Neural progenitor cell (in vitro differentiated cells): ENCODE measurements around the gene PGC. TPM values are rescaled to one million over a fixed set of nuclear protein-coding genes. Genes with fewer than 3 reads are reported as not detected.

Experiments used
- DNase-seq: peaks from one replicate; pipeline ENCODE4 v3.0.0-alpha.2; 2016; ENCODE audit warnings: low spot score
- H2AFZ ChIP-seq: fragments of 200-600 bp; sonication (generic); replicated peaks from 2 replicates; pipeline ENCODE4 v1.6.1; 2016; ENCODE audit warnings: antibody characterized with exemption
- H3F3A ChIP-seq: fragments of 200-600 bp; sonication (generic); 2 replicates; pipeline ENCODE4 v1.6.1; 2016; ENCODE audit warnings: antibody characterized with exemption, low read depth
- H3K27ac ChIP-seq: fragments of 200-600 bp; sonication (generic); 2 replicates; pipeline ENCODE4 v1.5.1; 2016; ENCODE audit warnings: mild to moderate bottlenecking
- H3K27me3 ChIP-seq: fragments of 200-600 bp; sonication (generic); 2 replicates; pipeline ENCODE4 v1.6.1; 2016; ENCODE audit warnings: mild to moderate bottlenecking, moderate library complexity
- H3K36me3 ChIP-seq: fragments of 200-600 bp; sonication (generic); 2 replicates; pipeline ENCODE4 v1.5.1; 2016
- H3K4me1 ChIP-seq: fragments of 200-600 bp; sonication (generic); 2 replicates; pipeline ENCODE4 v1.6.1; 2016; ENCODE audit warnings: mixed run types
- H3K4me2 ChIP-seq: fragments of 200-600 bp; sonication (generic); 2 replicates; pipeline ENCODE4 v1.6.1; 2016
- H3K4me3 ChIP-seq: fragments of 200-600 bp; sonication (generic); 2 replicates; pipeline ENCODE4 v1.5.1; 2016
- H3K79me2 ChIP-seq: fragments of 200-600 bp; sonication (generic); 2 replicates; pipeline ENCODE4 v1.6.1; 2016; ENCODE audit warnings: low read depth
- H3K9ac ChIP-seq: fragments of 200-600 bp; sonication (generic); 2 replicates; pipeline ENCODE4 v1.6.1; 2016
- H3K9me3 ChIP-seq: fragments of 200-600 bp; sonication (generic); 2 replicates; pipeline ENCODE4 v1.5.1; 2016; ENCODE audit warnings: low read depth
- H4K20me1 ChIP-seq: fragments of 200-600 bp; sonication (generic); 2 replicates; pipeline ENCODE4 v1.6.1; 2016; ENCODE audit warnings: low read depth
- H3K27ac Mint-ChIP-seq: 3 replicates; pipeline ENCODE4 v1.8.0; 2021; ENCODE audit warnings: mixed read lengths
- H3K27me3 Mint-ChIP-seq: 2 replicates; pipeline ENCODE4 v1.8.0; 2022; ENCODE audit warnings: low read depth, mild to moderate bottlenecking, inconsistent platforms, moderate library complexity, mixed read lengths; ENCODE audit not compliant: insufficient read depth
- H3K36me3 Mint-ChIP-seq: 3 replicates; pipeline ENCODE4 v1.8.0; 2021; ENCODE audit warnings: mixed read lengths
- H3K4me1 Mint-ChIP-seq: 3 replicates; pipeline ENCODE4 v1.8.0; 2021; ENCODE audit warnings: mixed read lengths
- H3K4me3 Mint-ChIP-seq: 3 replicates; pipeline ENCODE4 v1.8.0; 2021; ENCODE audit warnings: mild to moderate bottlenecking, moderate library complexity, mixed read lengths
- H3K9me3 Mint-ChIP-seq: 3 replicates; pipeline ENCODE4 v1.8.0; 2020; ENCODE audit warnings: mixed read lengths
- EZH2 ChIP-seq: fragments of 200-600 bp; sonication (generic); IDR thresholded peaks from 2 replicates; pipeline ENCODE4 v1.6.1; 2017; ENCODE audit warnings: antibody characterized with exemption, mild to moderate bottlenecking, moderate library complexity
- EZH2phosphoT487 ChIP-seq: fragments of 200-600 bp; sonication (generic); IDR thresholded peaks from 2 replicates; pipeline ENCODE4 v1.6.1; 2017; ENCODE audit warnings: antibody characterized with exemption
- small RNA-seq: library from RNA; depleted of rRNA; stranded (forward); fragments of <200 nt; gene quantifications from one replicate; pipeline ENCODE3, GENCODE V24; 2015
- total RNA-seq: library from RNA; depleted of rRNA; stranded (reverse); fragments of >200 nt; gene quantifications from 2 replicates; pipeline ENCODE4 v1.2.3, GENCODE V29; 2015; ENCODE audit warnings: low replicate concordance
- TF ChIP-seq, protein P1 (sequence below): fragments of 200-600 bp; sonication (generic); IDR thresholded peaks from 2 replicates; pipeline ENCODE4 v1.5.1; 2017; ENCODE audit warnings: antibody characterized with exemption, mild to moderate bottlenecking

The PGC gene
- total RNA-seq, 1 donor from 2014 or later, result not detected

- no peak for TF ChIP-seq EZH2phosphoT487
- TF ChIP-seq EZH2, result no peak
- TF ChIP-seq, protein P1, sequence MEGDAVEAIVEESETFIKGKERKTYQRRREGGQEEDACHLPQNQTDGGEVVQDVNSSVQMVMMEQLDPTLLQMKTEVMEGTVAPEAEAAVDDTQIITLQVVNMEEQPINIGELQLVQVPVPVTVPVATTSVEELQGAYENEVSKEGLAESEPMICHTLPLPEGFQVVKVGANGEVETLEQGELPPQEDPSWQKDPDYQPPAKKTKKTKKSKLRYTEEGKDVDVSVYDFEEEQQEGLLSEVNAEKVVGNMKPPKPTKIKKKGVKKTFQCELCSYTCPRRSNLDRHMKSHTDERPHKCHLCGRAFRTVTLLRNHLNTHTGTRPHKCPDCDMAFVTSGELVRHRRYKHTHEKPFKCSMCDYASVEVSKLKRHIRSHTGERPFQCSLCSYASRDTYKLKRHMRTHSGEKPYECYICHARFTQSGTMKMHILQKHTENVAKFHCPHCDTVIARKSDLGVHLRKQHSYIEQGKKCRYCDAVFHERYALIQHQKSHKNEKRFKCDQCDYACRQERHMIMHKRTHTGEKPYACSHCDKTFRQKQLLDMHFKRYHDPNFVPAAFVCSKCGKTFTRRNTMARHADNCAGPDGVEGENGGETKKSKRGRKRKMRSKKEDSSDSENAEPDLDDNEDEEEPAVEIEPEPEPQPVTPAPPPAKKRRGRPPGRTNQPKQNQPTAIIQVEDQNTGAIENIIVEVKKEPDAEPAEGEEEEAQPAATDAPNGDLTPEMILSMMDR, result no peak
- Histone ChIP-seq H2AFZ (no peak overlapping the region), H3K4me3 (no peak overlapping the region)
These were observed 59.6 kb downstream of the PGC start for GRCh38 chr6:41687501-41688175.

More at GRCh38 chr6:41687501-41688175, 59.6 kb downstream of the PGC start:
- Mint-ChIP-seq H3K4me3 (no peak overlapping the region), H3K27me3 (peaks cover 2% of the 10 kb centered on the region), H3K27ac (no peak overlapping the region), H3K9me3 (no peaks in the 10 kb centered on the region), H3K4me1 (peaks cover 7% of the 10 kb centered on the region), H3K36me3 (no peaks in the 10 kb centered on the region)
- Histone ChIP-seq H3K9me3 (no peaks in the 10 kb centered on the region), H3F3A (no peaks in the 10 kb centered on the region), H3K27ac (no peak overlapping the region), H3K27me3 (peaks cover 21% of the 10 kb centered on the region), H3K4me1 (no peaks in the 10 kb centered on the region), H3K9ac (no peak overlapping the region), H3K4me2 (no peak overlapping the region), H4K20me1 (no peaks in the 10 kb centered on the region), H3K79me2 (no peaks in the 10 kb centered on the region), H3K36me3 (no peaks in the 10 kb centered on the region)
- DNase-seq, result no peak

Small RNAs within 50 kb of the gene (small RNA-seq; reads per million reads assigned to genes)
- gene AL365205.2, result not detected
- gene AL365205.3, result not detected

Other genes starting within 250 kb of the PGC start
- gene FOXP4, start 201.0 kb downstream of the PGC start, total RNA-seq, result 2.7 and 6.9 TPM in 2 replicates
- 29.5 and 87.4 TPM in 2 replicates for gene MDFI, start 108.9 kb downstream of the PGC start, total RNA-seq
- 0.13 and 0.46 TPM in 2 replicates for gene TFEB, start 11.8 kb downstream of the PGC start, total RNA-seq
- 1.9 and 5.3 TPM in 2 replicates for gene FRS3, start 32.5 kb upstream of the PGC start, total RNA-seq
- 1.1 TPM in 1 of 2 replicates, not detected in the other for gene PRICKLE4, start 33.4 kb upstream of the PGC start, total RNA-seq
- 177 and 182 TPM in 2 replicates for gene TOMM6, start 40.3 kb upstream of the PGC start, total RNA-seq
- 25.0 and 30.7 TPM in 2 replicates for gene USP49, start 148.0 kb upstream of the PGC start, total RNA-seq
- gene MED20, start 173.7 kb upstream of the PGC start, total RNA-seq, result 29.4 and 31.4 TPM in 2 replicates
- gene BYSL, start 174.1 kb upstream of the PGC start, total RNA-seq, result 11.5 and 31.7 TPM in 2 replicates
- gene CCND3, start 194.4 kb upstream of the PGC start, total RNA-seq, result 7.6 and 16.2 TPM in 2 replicates